AG10803 (cell line): ENCODE measurements around the gene NOL4L.

Source experiments
- DNase-seq: peaks from one replicate; pipeline ENCODE4 v3.0.0; 2010; ENCODE audit warnings: low read depth
- H3K4me3 ChIP-seq: 2 replicates; pipeline ENCODE4 v1.5.1; 2011; ENCODE audit warnings: mild to moderate bottlenecking, low read length, control low read depth
- TF ChIP-seq, protein P1 (sequence below): conservative IDR thresholded peaks from 2 replicates; pipeline ENCODE4 v1.5.1; 2011; ENCODE audit warnings: mild to moderate bottlenecking, low read length, control low read depth, inconsistent platforms

Gene NOL4L

DNA sequence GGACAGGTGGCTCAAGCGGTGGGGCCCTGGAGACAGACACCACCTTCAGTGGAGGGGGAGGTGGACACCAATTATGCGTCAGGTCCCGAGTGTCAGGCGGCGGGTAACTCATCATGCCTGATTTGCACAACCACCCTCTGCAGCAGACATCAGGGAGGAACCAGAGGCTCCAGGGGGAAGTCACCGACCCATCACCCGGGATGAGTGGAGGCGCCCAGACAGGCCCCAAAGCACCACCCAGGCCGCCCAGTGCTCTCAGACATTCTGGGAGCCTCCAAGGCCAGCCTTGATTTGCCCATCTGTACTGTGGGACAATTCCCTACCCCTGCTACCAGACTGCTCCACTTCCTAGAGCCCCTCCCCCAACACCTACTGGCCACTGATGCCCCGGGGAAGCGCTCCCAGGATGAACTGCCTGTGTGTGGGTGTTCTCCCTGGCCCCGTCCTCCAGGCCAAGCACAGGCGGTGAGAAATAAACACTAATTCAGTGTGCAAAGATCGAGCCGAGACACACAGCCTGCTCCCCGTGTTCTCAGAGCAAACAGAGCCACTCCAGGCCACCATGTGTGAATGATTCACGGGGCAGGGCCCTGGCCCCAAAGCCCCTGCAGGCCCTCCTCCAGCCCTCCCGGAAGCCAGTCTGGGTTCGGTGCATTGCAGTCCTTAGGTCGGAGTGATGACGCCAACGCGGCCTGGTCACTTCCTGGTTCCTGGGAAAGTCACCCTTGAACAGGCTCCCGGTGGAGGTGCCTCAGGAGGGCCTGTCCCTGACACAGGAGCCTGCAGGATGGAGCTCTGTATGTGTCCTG lies 119.8 kb downstream of the NOL4L start:
- DNase-seq, result peak; percentile 42
- H3K4me3 ChIP-seq, result no peak overlapping the region
- TF ChIP-seq, protein P1, sequence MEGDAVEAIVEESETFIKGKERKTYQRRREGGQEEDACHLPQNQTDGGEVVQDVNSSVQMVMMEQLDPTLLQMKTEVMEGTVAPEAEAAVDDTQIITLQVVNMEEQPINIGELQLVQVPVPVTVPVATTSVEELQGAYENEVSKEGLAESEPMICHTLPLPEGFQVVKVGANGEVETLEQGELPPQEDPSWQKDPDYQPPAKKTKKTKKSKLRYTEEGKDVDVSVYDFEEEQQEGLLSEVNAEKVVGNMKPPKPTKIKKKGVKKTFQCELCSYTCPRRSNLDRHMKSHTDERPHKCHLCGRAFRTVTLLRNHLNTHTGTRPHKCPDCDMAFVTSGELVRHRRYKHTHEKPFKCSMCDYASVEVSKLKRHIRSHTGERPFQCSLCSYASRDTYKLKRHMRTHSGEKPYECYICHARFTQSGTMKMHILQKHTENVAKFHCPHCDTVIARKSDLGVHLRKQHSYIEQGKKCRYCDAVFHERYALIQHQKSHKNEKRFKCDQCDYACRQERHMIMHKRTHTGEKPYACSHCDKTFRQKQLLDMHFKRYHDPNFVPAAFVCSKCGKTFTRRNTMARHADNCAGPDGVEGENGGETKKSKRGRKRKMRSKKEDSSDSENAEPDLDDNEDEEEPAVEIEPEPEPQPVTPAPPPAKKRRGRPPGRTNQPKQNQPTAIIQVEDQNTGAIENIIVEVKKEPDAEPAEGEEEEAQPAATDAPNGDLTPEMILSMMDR, result no peak

DNA sequence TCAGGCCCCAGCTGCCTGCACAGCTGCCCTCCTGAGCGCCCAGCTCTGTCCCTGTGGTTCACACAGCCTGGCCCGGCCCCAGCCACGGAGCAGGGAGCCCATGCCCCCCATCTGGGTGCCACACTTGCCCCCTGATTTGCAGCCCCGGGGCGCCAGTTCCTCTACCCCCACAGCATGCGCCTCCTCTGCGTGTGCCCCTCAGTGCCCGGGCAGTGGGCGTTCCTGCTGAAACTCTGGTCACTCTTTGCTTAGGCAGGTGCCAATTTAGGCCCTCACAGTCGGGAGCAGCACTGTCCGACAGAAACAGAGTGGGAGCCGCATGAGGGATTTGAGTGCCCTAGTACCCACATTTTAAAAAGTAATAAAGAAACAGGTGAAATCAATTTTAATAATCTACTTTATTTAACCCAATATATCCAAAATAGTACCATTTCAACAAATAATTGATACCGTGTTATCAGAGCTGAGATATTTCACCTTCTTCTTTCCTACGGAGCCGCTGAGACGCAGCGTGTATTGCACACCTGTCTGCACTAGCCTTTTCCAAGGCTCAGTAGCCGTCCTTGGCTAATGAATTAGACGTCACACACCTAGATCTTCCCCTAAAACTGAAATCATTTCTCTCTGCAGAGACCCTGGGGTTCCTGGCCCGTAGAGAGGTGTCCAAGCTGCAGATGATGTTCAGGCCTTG lies 120.6 kb downstream of the NOL4L start:
- H3K4me3 ChIP-seq, result no peak overlapping the region
- TF ChIP-seq, protein P1, result no peak
- DNase-seq, result no peak

DNA sequence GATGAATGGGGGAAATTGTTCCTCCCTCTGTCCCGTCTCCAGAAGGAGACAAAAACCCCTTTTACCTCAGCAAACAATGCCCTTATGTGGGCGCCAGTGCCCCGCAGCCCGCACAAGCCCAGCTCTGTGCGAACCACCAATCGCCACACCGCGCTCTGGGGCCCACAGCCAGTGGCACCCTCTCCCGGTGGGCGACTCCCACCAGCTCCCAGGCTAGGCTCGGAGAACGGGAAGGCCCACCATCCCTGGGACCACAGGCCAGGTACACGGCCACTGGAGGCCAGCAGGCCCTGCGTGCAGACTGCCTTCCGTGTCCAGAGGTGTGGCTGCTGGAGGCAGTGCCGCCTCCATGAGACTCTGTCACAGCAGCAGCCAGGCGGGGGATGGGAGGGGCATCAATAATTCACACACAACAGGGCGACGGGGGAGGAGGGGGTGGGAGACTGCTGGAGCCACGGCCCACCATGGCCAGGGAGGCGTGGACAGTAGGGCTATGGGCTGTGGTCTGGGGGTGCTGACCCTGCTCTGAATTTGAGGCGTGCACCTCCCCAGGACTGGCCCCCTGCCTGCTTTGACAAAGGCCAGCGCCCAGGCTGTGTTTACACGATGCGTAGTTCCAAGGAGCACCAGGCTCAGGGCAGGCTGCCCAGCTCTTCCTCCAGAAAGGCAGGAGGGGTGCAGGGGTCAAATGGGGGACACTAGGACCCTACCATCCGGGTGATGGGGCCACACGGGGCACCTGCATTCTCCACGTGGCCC lies 121.3 kb downstream of the NOL4L start:
- H3K4me3 ChIP-seq, result no peak overlapping the region
- TF ChIP-seq, protein P1, result no peak
- no peak for DNase-seq

DNA sequence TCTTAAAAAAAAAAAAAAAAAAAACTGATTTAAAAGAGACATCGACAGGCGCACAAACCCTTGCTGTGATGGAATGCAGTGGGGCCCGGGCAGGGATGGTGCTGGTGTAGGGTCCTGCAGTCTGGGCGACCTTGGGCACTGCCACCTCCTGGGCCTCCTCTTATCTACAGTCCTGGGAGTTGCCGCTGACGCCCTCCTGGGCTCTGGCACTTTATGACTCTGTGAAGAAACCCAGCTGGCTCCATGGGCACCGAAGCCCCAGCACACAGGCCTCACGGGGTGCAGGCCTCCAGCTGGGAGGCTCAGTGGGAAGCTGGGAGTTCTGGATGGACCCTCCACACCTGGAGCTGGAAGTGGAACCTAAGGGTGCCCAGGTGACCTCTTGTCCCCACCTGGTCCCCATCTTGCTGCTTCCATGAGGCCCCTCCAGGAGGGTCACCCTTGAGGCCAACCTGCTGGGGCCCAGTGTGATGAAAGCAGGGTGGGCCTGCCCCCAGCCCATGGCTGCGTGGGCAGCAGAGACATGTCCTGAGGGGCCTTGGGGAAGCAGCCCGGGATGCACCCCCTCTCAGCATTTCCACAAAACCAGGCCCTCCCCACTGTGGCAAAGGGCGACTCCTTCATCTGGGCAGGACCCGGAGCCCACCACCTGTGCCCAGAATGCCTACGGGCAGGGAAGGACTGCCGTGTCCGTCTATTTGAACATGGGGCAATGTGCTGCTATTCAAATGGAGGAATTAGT lies 122.1 kb downstream of the NOL4L start:
- no peak for DNase-seq
- TF ChIP-seq, protein P1, result no peak
- no peak overlapping the region for H3K4me3 ChIP-seq

DNA sequence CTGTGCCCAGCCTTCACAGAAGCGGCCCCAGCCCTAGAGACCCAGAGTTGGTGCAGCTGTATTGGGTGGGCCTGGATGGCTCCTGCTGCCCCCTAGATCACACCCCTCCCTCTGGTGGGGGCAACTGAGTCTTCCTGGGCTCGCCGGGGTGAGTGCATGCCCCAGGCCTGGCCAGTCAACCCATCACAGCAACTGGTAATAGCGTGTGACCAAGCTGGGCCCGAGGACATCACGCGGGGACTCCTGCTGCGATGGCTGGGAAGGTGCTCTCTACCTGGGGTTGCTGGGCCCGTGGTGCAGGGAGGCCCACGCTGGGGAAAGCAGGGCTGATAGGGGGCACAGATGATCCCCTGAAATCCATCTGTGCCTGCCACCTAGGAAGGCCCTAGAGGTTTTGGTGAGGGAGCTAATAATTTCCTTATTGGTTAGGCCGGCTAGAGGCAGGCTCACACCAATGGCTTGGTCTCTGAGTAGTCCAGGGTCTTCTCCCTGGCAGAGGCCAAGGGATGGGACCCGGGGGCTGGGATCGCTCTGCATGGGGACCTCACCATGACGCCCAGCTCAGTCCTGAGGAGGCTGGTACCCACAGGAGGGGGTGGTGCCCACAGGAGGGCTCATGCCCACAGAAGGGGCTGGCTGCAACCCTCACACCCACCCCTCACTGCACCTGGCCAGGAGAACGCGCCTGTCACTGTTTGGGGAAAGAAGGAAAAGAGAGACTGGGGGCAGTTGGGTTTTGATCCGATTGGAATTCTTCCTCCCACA lies 123.1 kb downstream of the NOL4L start:
- DNase-seq, result no peak
- H3K4me3 ChIP-seq, result no peak overlapping the region
- TF ChIP-seq, protein P1, result no peak

DNA sequence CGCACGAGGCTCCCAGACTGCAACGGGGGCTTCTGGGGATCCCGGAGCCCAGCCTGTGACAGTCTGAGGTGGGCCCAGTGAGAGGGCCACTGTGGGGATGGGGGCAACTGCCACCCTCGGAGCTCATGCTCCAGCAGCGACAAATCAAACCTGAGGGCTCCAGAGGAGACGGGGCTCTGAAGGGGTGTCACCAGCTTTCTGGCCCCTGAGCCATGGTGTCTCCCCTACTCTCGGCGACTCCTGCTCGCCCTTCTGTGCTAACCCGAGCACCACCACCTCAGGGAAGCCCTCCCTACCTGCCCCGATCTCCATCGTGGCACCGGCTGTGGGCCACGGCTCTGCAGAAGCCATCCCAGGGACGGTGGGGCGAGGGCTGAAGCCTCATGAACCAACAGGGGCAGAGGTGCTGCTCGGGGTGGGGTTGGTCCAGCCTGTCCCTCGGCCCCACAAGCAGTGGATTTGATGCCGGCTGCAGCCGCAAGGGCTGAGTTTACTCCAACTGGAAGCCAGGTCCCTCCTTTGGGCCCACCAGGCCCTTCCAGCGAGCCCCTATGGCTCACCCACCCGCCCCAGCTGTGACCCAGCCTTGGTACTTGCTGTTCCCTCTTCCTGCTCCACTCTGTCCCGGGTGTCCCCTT lies 124.3 kb downstream of the NOL4L start:
- DNase-seq, result no peak
- H3K4me3 ChIP-seq, result no peak overlapping the region
- TF ChIP-seq, protein P1, result no peak
